Prostate gland (tissue), 2 donors: ENCODE measurements around the gene SRP68.

ENCODE experiments used
- POLR2A ChIP-seq: fragments of 450-650 bp; IDR thresholded peaks from one replicate; pipeline ENCODE4 v1.6.1; 2016; ENCODE audit warnings: antibody characterized with exemption, mild to moderate bottlenecking
- POLR2AphosphoS5 ChIP-seq: sonication (generic); formaldehyde crosslinking; IDR thresholded peaks from one replicate; pipeline ENCODE4 v1.6.1; 2017; ENCODE audit warnings: antibody characterized with exemption
- TF ChIP-seq, protein P1 (sequence below), 4 experiments: fragments of 200-600 bp in 2 of 4; fragments of 450-650 bp in 2 of 4; sonication (generic) in 2 of 4; IDR thresholded peaks; 1 replicate in 3 of 4; 2 replicates in 1 of 4; pipeline ENCODE4 v1.5.1; 2016 to 2019; ENCODE audit warnings: antibody characterized with exemption in 4 of 4, mild to moderate bottlenecking in 2 of 4, moderate library complexity in 2 of 4

DNA sequence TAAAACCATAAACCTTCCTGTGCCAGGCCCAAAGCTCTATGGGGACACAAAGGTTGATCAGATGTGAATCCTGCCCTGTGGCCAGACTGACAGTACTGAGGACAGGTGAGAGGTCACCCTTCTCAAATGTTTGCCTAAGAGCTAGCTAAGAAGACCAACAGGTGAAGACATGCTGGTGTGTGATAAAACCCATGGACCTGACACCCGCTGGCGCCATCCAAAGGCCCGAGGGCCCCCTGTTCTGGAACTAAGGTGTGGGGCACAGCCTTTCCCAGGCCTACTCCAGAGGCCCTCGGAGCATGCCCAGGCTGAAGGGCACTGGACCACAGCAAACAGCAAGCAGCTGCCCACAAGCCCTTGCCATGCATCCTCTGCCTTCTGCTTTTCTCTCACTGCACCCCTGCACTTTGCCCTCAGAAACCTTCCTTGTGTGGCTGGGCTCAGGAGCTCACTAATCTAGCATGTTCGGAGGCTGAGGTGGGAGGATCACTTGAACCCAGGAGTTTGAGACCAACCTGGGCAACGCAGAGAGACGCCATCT is 76.9 kb downstream of the SRP68 start:
- TF ChIP-seq, protein P1, sequence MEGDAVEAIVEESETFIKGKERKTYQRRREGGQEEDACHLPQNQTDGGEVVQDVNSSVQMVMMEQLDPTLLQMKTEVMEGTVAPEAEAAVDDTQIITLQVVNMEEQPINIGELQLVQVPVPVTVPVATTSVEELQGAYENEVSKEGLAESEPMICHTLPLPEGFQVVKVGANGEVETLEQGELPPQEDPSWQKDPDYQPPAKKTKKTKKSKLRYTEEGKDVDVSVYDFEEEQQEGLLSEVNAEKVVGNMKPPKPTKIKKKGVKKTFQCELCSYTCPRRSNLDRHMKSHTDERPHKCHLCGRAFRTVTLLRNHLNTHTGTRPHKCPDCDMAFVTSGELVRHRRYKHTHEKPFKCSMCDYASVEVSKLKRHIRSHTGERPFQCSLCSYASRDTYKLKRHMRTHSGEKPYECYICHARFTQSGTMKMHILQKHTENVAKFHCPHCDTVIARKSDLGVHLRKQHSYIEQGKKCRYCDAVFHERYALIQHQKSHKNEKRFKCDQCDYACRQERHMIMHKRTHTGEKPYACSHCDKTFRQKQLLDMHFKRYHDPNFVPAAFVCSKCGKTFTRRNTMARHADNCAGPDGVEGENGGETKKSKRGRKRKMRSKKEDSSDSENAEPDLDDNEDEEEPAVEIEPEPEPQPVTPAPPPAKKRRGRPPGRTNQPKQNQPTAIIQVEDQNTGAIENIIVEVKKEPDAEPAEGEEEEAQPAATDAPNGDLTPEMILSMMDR (IDR thresholded peaks at IDR 0.05) = no peak
- TF ChIP-seq POLR2A (no peak), POLR2AphosphoS5 (no peak)
